H1 (cell line): ENCODE results near the gene CLBA1. TPM values are rescaled to one million over a fixed set of nuclear protein-coding genes. Genes with fewer than 3 reads are reported as not detected.

ENCODE experiments used
- CTCF ChIA-PET: fragments of 300-600 bp; sonication (Branson Sonifier 250); formaldehyde crosslinking; loops from one replicate; lab custom pipeline; 2021; ENCODE audit not compliant: partially characterized antibody; lab: Charles Lee
- POLR2A ChIA-PET: fragments of 300-600 bp; sonication (Branson Sonifier 250); formaldehyde crosslinking; loops from one replicate; lab custom pipeline; 2021; ENCODE audit warnings: inconsistent platforms; ENCODE audit not compliant: partially characterized antibody; lab: Charles Lee
- DNase-seq, 2 experiments: peaks; one replicate each; pipeline versions ENCODE4 v3.0.0 to v3.0.0-alpha.2; 2010 to 2022; ENCODE audit warnings: low spot score in 2 of 2, low read depth in 1 of 2, mixed read lengths in 1 of 2
- FAIRE-seq: peaks from 2 replicates; lab custom pipeline; 2011; peaks lifted over from hg19 to GRCh38; lab: Jason Lieb, UNC
- H2AFZ ChIP-seq: 2 replicates; pipeline ENCODE4 v1.8.1; 2012; ENCODE audit warnings: low read length, inconsistent platforms
- H2AK5ac ChIP-seq: 2 replicates; pipeline ENCODE4 v1.6.1; 2013; ENCODE audit warnings: low read depth, low read length
- H2BK120ac ChIP-seq: replicated peaks from 2 replicates; pipeline ENCODE3; 2013; ENCODE audit warnings: low read depth, low read length, inconsistent platforms
- H2BK12ac ChIP-seq: 2 replicates; pipeline ENCODE4 v1.6.1; 2013; ENCODE audit warnings: low read depth, low read length
- H2BK15ac ChIP-seq: 2 replicates; pipeline ENCODE4 v1.6.1; 2013; ENCODE audit warnings: low read length
- H2BK20ac ChIP-seq: 2 replicates; pipeline ENCODE4 v1.6.1; 2013; ENCODE audit warnings: low read length
- H2BK5ac ChIP-seq: 2 replicates; pipeline ENCODE4 v1.6.1; 2013; ENCODE audit warnings: low read depth, low read length
- H3K14ac ChIP-seq: 2 replicates; pipeline ENCODE4 v1.6.1; 2013; ENCODE audit warnings: inconsistent platforms; ENCODE audit not compliant: insufficient read length
- H3K18ac ChIP-seq: 2 replicates; pipeline ENCODE4 v1.6.1; 2013; ENCODE audit warnings: low read length; ENCODE audit errors: extremely low read depth
- H3K23ac ChIP-seq: 2 replicates; pipeline ENCODE4 v1.6.1; 2013; ENCODE audit warnings: inconsistent platforms; ENCODE audit not compliant: insufficient read length
- H3K23me2 ChIP-seq: 2 replicates; pipeline ENCODE4 v1.6.1; 2013; ENCODE audit warnings: low read depth, low read length
- H3K27ac ChIP-seq: 2 replicates; pipeline ENCODE4 v1.6.1; 2011; ENCODE audit warnings: low read depth, low read length, inconsistent platforms
- H3K27me3 ChIP-seq, 4 experiments: replicated peaks in 1 of 4; 1 replicate in 1 of 4; 2 replicates in 3 of 4; pipeline versions ENCODE4 v1.6.1 to v1.8.1; 2011 to 2013; ENCODE audit warnings: low read length in 3 of 4, mild to moderate bottlenecking in 3 of 4, inconsistent platforms in 2 of 4, mixed read lengths in 2 of 4, moderate library complexity in 1 of 4; ENCODE audit not compliant: control insufficient read depth in 3 of 4, insufficient read depth in 3 of 4; ENCODE audit errors: extremely low read depth in 1 of 4
- H3K36me3 ChIP-seq, 4 experiments: 2 replicates each; pipeline versions ENCODE4 v1.6.1 to v1.8.1; 2011 to 2013; ENCODE audit warnings: mild to moderate bottlenecking in 4 of 4, low read length in 3 of 4, moderate library complexity in 2 of 4, control low read depth in 1 of 4, inconsistent platforms in 1 of 4; ENCODE audit not compliant: insufficient read depth in 4 of 4, control insufficient read depth in 2 of 4
- H3K4ac ChIP-seq: replicated peaks from 2 replicates; pipeline ENCODE3; 2013; ENCODE audit warnings: low read length, low read depth, mixed read lengths, inconsistent platforms; ENCODE audit not compliant: insufficient read length
- H3K4me1 ChIP-seq, 4 experiments: replicated peaks in 1 of 4; 1 replicate in 1 of 4; 2 replicates in 3 of 4; pipeline versions ENCODE4 v1.6.1 to v1.8.1; 2011 to 2013; ENCODE audit warnings: low read length in 3 of 4, inconsistent platforms in 2 of 4, mixed read lengths in 1 of 4; ENCODE audit not compliant: insufficient read depth in 4 of 4, control insufficient read depth in 3 of 4
- H3K4me2 ChIP-seq, 2 experiments: 2 replicates each; pipeline versions ENCODE4 v1.6.1 to v1.8.1; 2011 to 2013; ENCODE audit warnings: low read depth in 2 of 2, low read length in 2 of 2, control low read depth in 1 of 2, inconsistent platforms in 1 of 2, mild to moderate bottlenecking in 1 of 2; ENCODE audit not compliant: insufficient read depth in 1 of 2
- H3K4me3 ChIP-seq, 4 experiments: fragments of 200-600, 300-600 bp in 1 of 4; sonication (generic), shearing (Covaris generic), sonication (Bioruptor Twin) in 1 of 4; 2 replicates each; pipeline versions ENCODE4 v1.5.1 to v1.8.1; 2011 to 2016; ENCODE audit warnings: low read length in 4 of 4, low read depth in 3 of 4, control low read depth in 2 of 4, inconsistent platforms in 2 of 4, mild to moderate bottlenecking in 2 of 4, mixed read lengths in 1 of 4, moderate library complexity in 1 of 4; ENCODE audit not compliant: insufficient read depth in 2 of 4; ENCODE audit errors: extremely low read depth in 1 of 4
- H3K56ac ChIP-seq: replicated peaks from 2 replicates; pipeline ENCODE3; 2013; ENCODE audit warnings: low read depth, mild to moderate bottlenecking, mixed read lengths, low read length, inconsistent platforms; ENCODE audit not compliant: insufficient read length
- H3K79me1 ChIP-seq: 2 replicates; pipeline ENCODE4 v1.6.1; 2013; ENCODE audit warnings: low read depth, low read length, control low read depth
- H3K79me2 ChIP-seq, 2 experiments: 2 replicates each; pipeline versions ENCODE4 v1.6.1 to v1.8.1; 2012 to 2013; ENCODE audit warnings: low read length in 2 of 2, mild to moderate bottlenecking in 2 of 2, inconsistent platforms in 1 of 2; ENCODE audit not compliant: insufficient read depth in 2 of 2, control insufficient read depth in 1 of 2
- H3K9ac ChIP-seq, 4 experiments: replicated peaks in 1 of 4; 1 replicate in 1 of 4; 2 replicates in 3 of 4; pipeline versions ENCODE4 v1.6.1 to v1.8.1; 2011 to 2013; ENCODE audit warnings: low read depth in 3 of 4, low read length in 3 of 4, control low read depth in 2 of 4, mild to moderate bottlenecking in 2 of 4, moderate library complexity in 2 of 4, inconsistent platforms in 1 of 4; ENCODE audit errors: extremely low read depth in 1 of 4
- H3K9me3 ChIP-seq, 2 experiments: 2 replicates each; pipeline versions ENCODE4 v1.6.1 to v1.8.1; 2012 to 2013; ENCODE audit warnings: mild to moderate bottlenecking in 2 of 2, moderate library complexity in 2 of 2, control low read depth in 1 of 2, inconsistent platforms in 1 of 2, low read depth in 1 of 2, low read length in 1 of 2, mixed read lengths in 1 of 2; ENCODE audit not compliant: insufficient read depth in 2 of 2
- H4K20me1 ChIP-seq, 2 experiments: replicated peaks in 1 of 2; 2 replicates each; pipeline versions ENCODE3 to v1.8.1; 2011 to 2013; ENCODE audit warnings: inconsistent platforms in 2 of 2, low read length in 2 of 2, mild to moderate bottlenecking in 1 of 2; ENCODE audit not compliant: insufficient read depth in 2 of 2, control insufficient read depth in 1 of 2
- H4K5ac ChIP-seq: 2 replicates; pipeline ENCODE4 v1.6.1; 2013; ENCODE audit warnings: low read length, low read depth, mixed read lengths, inconsistent platforms; ENCODE audit not compliant: insufficient read length
- H4K8ac ChIP-seq: 2 replicates; pipeline ENCODE4 v1.8.0; 2013; ENCODE audit warnings: mild to moderate bottlenecking, moderate library complexity, low read length, inconsistent platforms; ENCODE audit not compliant: insufficient read depth; ENCODE audit errors: extremely low read depth
- H4K91ac ChIP-seq: replicated peaks from 2 replicates; pipeline ENCODE3; 2013; ENCODE audit warnings: low read length, mixed read lengths, inconsistent platforms; ENCODE audit not compliant: insufficient read length
- FOSL1 ChIP-seq: IDR thresholded peaks from 2 replicates; pipeline ENCODE4 v1.6.1; 2011; ENCODE audit warnings: mild to moderate bottlenecking, low read depth, low read length, moderate library complexity; ENCODE audit not compliant: insufficient read depth
- JUND ChIP-seq: IDR thresholded peaks from 2 replicates; pipeline ENCODE4 v1.6.1; 2011; ENCODE audit warnings: mild to moderate bottlenecking, improper control_type of control experiment, low read length
- KDM5A ChIP-seq: fragments of 200-600 bp; IDR thresholded peaks from 2 replicates; pipeline ENCODE4 v1.7.1; 2012; ENCODE audit warnings: mild to moderate bottlenecking, low read length, inconsistent platforms, mixed read lengths
- POLR2A ChIP-seq, 2 experiments: IDR thresholded peaks; 1 replicate in 1 of 2; 2 replicates in 1 of 2; pipeline ENCODE4 v1.6.1; 2011; ENCODE audit warnings: low read depth in 2 of 2, low read length in 2 of 2, mild to moderate bottlenecking in 2 of 2; ENCODE audit errors: control extremely low read depth in 1 of 2
- RAD21 ChIP-seq, 2 experiments: IDR thresholded peaks in 1 of 2; conservative IDR thresholded peaks in 1 of 2; 2 replicates each; pipeline ENCODE4 v1.6.1; 2011; ENCODE audit warnings: low read depth in 2 of 2, low read length in 2 of 2, improper control_type of control experiment in 1 of 2, inconsistent platforms in 1 of 2, mild to moderate bottlenecking in 1 of 2, moderate library complexity in 1 of 2
- SIRT6 ChIP-seq: IDR thresholded peaks from one replicate; pipeline ENCODE4 v1.7.1; 2012; ENCODE audit warnings: low read length, inconsistent platforms
- SRF ChIP-seq: IDR thresholded peaks from 2 replicates; pipeline ENCODE4 v1.6.1; 2011; ENCODE audit warnings: mild to moderate bottlenecking, low read depth, low read length, moderate library complexity
- SUZ12 ChIP-seq: fragments of 200-600 bp; sonication (generic); IDR thresholded peaks from 2 replicates; pipeline ENCODE4 v1.6.1; 2012; ENCODE audit warnings: mild to moderate bottlenecking, inconsistent platforms, low read length, moderate library complexity, mixed read lengths
- TAF1 ChIP-seq: IDR thresholded peaks from 2 replicates; pipeline ENCODE4 v1.6.1; 2011; ENCODE audit warnings: mild to moderate bottlenecking, low read depth, low read length
- TCF12 ChIP-seq: IDR thresholded peaks from 2 replicates; pipeline ENCODE4 v1.6.1; 2011; ENCODE audit warnings: low read depth, mild to moderate bottlenecking, low read length
- TEAD4 ChIP-seq: IDR thresholded peaks from 2 replicates; pipeline ENCODE4 v1.6.1; 2012; ENCODE audit warnings: low read depth, low read length, inconsistent platforms, mixed read lengths
- WGBS, 2 experiments: shearing (Covaris generic) in 1 of 2; methylation state at CpG; one replicate each; pipeline versions ENCODE4 v1.1.6 to v1.1.7; 2013 to 2015; ENCODE audit warnings: low lambda C conversion rate in 2 of 2, mixed read lengths in 2 of 2, inconsistent platforms in 1 of 2, low coverage in 1 of 2, missing lambda C conversion rate in 1 of 2; ENCODE audit not compliant: insufficient replicate concordance in 2 of 2, insufficient coverage in 1 of 2, insufficient read length in 1 of 2; ENCODE audit errors: extremely low coverage in 1 of 2, missing lambda C conversion rate in 1 of 2; 5-methylcytosine and 5-hydroxymethylcytosine counted together
- polyA plus RNA-seq, 7 experiments: library from polyadenylated mRNA; depleted of rRNA in 3 of 7; stranded (reverse) in 5 of 7; unstranded in 2 of 7; fragments of >200 nt in 5 of 7; fragments of 200-250 nt in 2 of 7; gene quantifications; 1 replicate in 5 of 7; 2 replicates in 1 of 7; 4 replicates in 1 of 7; pipeline versions ENCODE4 v1.2.1 to v1.2.3, GENCODE V29; 2011 to 2013; ENCODE audit warnings: missing spikeins in 2 of 7, mixed read lengths in 2 of 7
- total RNA-seq: library from RNA; stranded (reverse); fragmentation: NEBNext Ultra II Directional; extraction: Animal tissue kit (Norgen Biotek cat#: 25700); gene quantifications from 2 replicates; pipeline ENCODE4 v1.2.1, GENCODE V29; 2021

Gene CLBA1
- total and polyA plus RNA-seq, 2 of the 8 experiments (the other 6 are each of a cell fraction or from before 2014, with no cell fraction given): 1.6 to 2.4 TPM

- no peak overlapping the region for H2BK12ac ChIP-seq
- no peak overlapping the region for H2BK5ac ChIP-seq
- no peak overlapping the region for H2AFZ ChIP-seq
- FAIRE-seq (no peak), DNase-seq (no peak)
- H3K4ac ChIP-seq: no peak overlapping the region
- H4K5ac ChIP-seq: no peak overlapping the region
- no peak overlapping the region for H3K4me3 ChIP-seq
- TF ChIP-seq SRF (no peak), SUZ12 (no peak), POLR2A (IDR thresholded peaks at IDR 0.05; ENCODE audit: control extremely low read depth in 1 of 2, low read depth in 2 of 2, low read length in 2 of 2) (no peak), FOSL1 (no peak), JUND (no peak), TCF12 (no peak), TEAD4 (no peak), KDM5A (no peak), RAD21 (IDR thresholded peaks at IDR 0.05 in 1 of 2, conservative IDR thresholded peaks at IDR 0.05 in 1 of 2; ENCODE audit: low read depth in 2 of 2, low read length in 2 of 2) (no peak), TAF1 (no peak), SIRT6 (no peak)
- peaks cover 18 to 25% (median 24%) of the 10 kb centered on the region in 4 experiments for H3K27me3 ChIP-seq
- no peak overlapping the region for H3K4me2 ChIP-seq
- H3K27ac ChIP-seq: no peak overlapping the region
- H3K36me3 ChIP-seq: no peaks in the 10 kb centered on the region
- CTCF ChIA-PET: interaction anchor here (0.8 to 11.5 kb wide), 10 partner anchors 32 to 108 kb away, joined by 3 to 161 read pairs (median 4); no protein-coding TSS in a partner anchor
- WGBS, 2 experiments: 79% methylated on average over 13 of the region's 13 CpGs; no CpG with 5 or more reads in 1 of the 2 experiments
- H2BK20ac ChIP-seq: no peak overlapping the region
- peak overlapping the region; percentile 21; the same call in 1 of the 2 replicates for H4K8ac ChIP-seq
- no peak overlapping the region for H2AK5ac ChIP-seq
- H3K9me3 ChIP-seq: no peaks in the 10 kb centered on the region
- no peak overlapping the region for H3K18ac ChIP-seq
- no peak overlapping the region; the same call in 1 of the 2 replicates for H2BK15ac ChIP-seq
- H3K4me1 ChIP-seq: peaks cover 0 to 14% (median 10%) of the 10 kb centered on the region in 4 experiments; a peak in 5 of 7 replicates
- no peak overlapping the region for H3K23ac ChIP-seq
- H2BK120ac ChIP-seq: no peak overlapping the region
- H3K9ac ChIP-seq: no peak overlapping the region
- POLR2A ChIA-PET: no interaction called here
- H3K79me1 ChIP-seq: no peaks in the 10 kb centered on the region
- H3K23me2 ChIP-seq: peaks cover 8% of the 10 kb centered on the region; the same call in 1 of the 2 replicates
- no peaks in the 10 kb centered on the region for H3K79me2 ChIP-seq
- H4K91ac ChIP-seq: no peak overlapping the region
- no peak overlapping the region for H3K14ac ChIP-seq
- H3K56ac ChIP-seq: no peak overlapping the region
- H4K20me1 ChIP-seq: peaks cover 4 to 5% of the 10 kb centered on the region in 2 experiments
Measured at GRCh38 chr14:104974146-104974541, 11.4 kb upstream of the CLBA1 start.
